Spleen (tissue), 7 donors: Measurements from ENCODE around the gene GSG1L.

Source experiments
- POLR2A ChIP-seq, 3 donors: fragments of 450-650 bp; IDR thresholded peaks; one replicate each; pipeline ENCODE4 v1.5.1; 2017; ENCODE audit warnings: antibody characterized with exemption in 3 of 3, mild to moderate bottlenecking in 1 of 3
- TF ChIP-seq, protein P1 (sequence below), 11 experiments: fragments of 200-600 bp in 7 of 11; fragments of 450-650 bp in 4 of 11; sonication (generic) in 4 of 11; IDR thresholded peaks in 8 of 11; conservative IDR thresholded peaks in 3 of 11; 1 replicate in 7 of 11; 2 replicates in 4 of 11; pipeline versions ENCODE4 v1.4.0 to v1.8.0; 2016 to 2021; ENCODE audit warnings: antibody characterized with exemption in 11 of 11, inconsistent platforms in 4 of 11, mild to moderate bottlenecking in 1 of 11
- donor health status: DM: no; HTN: no; CAD: no; lungs with moderate emphysema.
- donor health status: DM: no; HTN: no; CAD: no.
- donor health status: DM: no; HTN: no; CAD: no.

DNA sequence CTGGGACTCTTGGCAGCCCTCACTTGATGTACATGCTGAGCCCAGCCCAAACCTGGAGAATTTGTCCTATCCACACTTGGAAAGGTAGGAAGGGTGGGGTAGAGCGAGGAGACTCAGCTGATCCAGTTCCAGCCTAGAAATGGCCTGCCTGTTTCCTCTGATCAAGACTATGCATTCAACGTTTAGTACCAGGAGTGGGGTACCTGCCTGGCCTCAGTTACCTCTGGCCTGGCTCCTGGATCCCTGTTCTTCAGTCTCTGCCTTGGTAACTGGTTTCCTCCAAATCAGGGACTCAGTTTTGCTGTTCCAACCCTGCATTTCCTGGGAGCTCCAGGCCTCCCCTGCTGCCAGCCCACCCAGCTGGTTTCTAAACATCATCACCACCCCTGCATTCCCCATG lies 233.5 kb downstream of the GSG1L start:
- TF ChIP-seq, protein P1, sequence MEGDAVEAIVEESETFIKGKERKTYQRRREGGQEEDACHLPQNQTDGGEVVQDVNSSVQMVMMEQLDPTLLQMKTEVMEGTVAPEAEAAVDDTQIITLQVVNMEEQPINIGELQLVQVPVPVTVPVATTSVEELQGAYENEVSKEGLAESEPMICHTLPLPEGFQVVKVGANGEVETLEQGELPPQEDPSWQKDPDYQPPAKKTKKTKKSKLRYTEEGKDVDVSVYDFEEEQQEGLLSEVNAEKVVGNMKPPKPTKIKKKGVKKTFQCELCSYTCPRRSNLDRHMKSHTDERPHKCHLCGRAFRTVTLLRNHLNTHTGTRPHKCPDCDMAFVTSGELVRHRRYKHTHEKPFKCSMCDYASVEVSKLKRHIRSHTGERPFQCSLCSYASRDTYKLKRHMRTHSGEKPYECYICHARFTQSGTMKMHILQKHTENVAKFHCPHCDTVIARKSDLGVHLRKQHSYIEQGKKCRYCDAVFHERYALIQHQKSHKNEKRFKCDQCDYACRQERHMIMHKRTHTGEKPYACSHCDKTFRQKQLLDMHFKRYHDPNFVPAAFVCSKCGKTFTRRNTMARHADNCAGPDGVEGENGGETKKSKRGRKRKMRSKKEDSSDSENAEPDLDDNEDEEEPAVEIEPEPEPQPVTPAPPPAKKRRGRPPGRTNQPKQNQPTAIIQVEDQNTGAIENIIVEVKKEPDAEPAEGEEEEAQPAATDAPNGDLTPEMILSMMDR (IDR thresholded peaks at IDR 0.05 in 8 of 11, conservative IDR thresholded peaks at IDR 0.05 in 3 of 11): no peak
- TF ChIP-seq POLR2A (IDR thresholded peaks at IDR 0.05): no peak
